HepG2 (cell line): ENCODE measurements around the gene LHFPL6. TPM values are rescaled to one million over a fixed set of nuclear protein-coding genes. Genes with fewer than 3 reads are reported as not detected.

Source experiments
- ATAC-seq: fragments of 200-7000 bp; cut with Tn5 transposase; 3 replicates; pipeline ENCODE4 v1.9.1; 2020; ENCODE audit warnings: mild to moderate bottlenecking, moderate library complexity
- BruUV-seq: library from RNA; stranded (reverse); fragments of 400-500 nt; replicated peaks from 2 replicates; lab custom pipeline; 2021; lab: Mats Ljungman, UMichigan
- CTCF ChIA-PET: fragments of 300-600 bp; formaldehyde crosslinking; extraction: SDS; loops from one replicate; lab custom pipeline; 2021; ENCODE audit warnings: low total read pairs, inconsistent platforms, low intra/inter-chr PET ratio; lab: Yijun Ruan, JAX
- POLR2A ChIA-PET: fragments of 350-600 bp; sonication (Branson Sonifier 250); formaldehyde crosslinking; loops from one replicate; lab custom pipeline; 2020; ENCODE audit warnings: antibody characterized with exemption, inconsistent platforms; lab: Yijun Ruan, JAX
- DNase-seq: peaks from one replicate; pipeline ENCODE4 v3.0.0-alpha.2; 2015; ENCODE audit warnings: low spot score
- FAIRE-seq: peaks from 3 replicates; lab custom pipeline; 2011; peaks lifted over from hg19 to GRCh38; lab: Jason Lieb, UNC
- H2AFZ ChIP-seq: one replicate; pipeline ENCODE4 v1.6.1; 2011; ENCODE audit warnings: low read length, inconsistent platforms
- H3K27ac ChIP-seq: fragments of 300-600 bp; 3 replicates; pipeline ENCODE4 v1.8.0; 2011; ENCODE audit warnings: mixed run types, mild to moderate bottlenecking, mixed read lengths, low read length, inconsistent platforms; ENCODE audit not compliant: insufficient read depth; ENCODE audit errors: extremely low read length
- H3K27me3 ChIP-seq, 2 experiments: fragments of 200-600 bp in 1 of 2; 2 replicates in 1 of 2; 3 replicates in 1 of 2; pipeline versions ENCODE4 v1.6.0 to v1.8.0; 2011; ENCODE audit warnings: low read length in 2 of 2, mild to moderate bottlenecking in 2 of 2, moderate library complexity in 2 of 2, inconsistent platforms in 1 of 2; ENCODE audit not compliant: insufficient read depth in 2 of 2, control insufficient read depth in 1 of 2
- H3K36me3 ChIP-seq, 2 experiments: fragments of 200-600 bp in 1 of 2; replicated peaks in 1 of 2; 2 replicates in 1 of 2; 3 replicates in 1 of 2; pipeline versions ENCODE4 v1.5.1 to v1.8.0; 2011; ENCODE audit warnings: low read length in 2 of 2, inconsistent platforms in 1 of 2; ENCODE audit not compliant: insufficient read depth in 2 of 2, control insufficient read depth in 1 of 2
- H3K4me1 ChIP-seq: 2 replicates; pipeline ENCODE4 v1.5.1; 2012; ENCODE audit warnings: low read length, inconsistent platforms; ENCODE audit not compliant: insufficient read depth
- H3K4me2 ChIP-seq: 2 replicates; pipeline ENCODE4 v1.6.0; 2011; ENCODE audit warnings: low read depth, low read length, inconsistent platforms
- H3K4me3 ChIP-seq, 3 experiments: fragments of 200-600 bp in 1 of 3; sonication (generic), shearing (Covaris generic) in 1 of 3; replicated peaks in 1 of 3; 2 replicates each; pipeline ENCODE4 v1.5.1; 2011 to 2016; ENCODE audit warnings: low read length in 3 of 3, inconsistent platforms in 2 of 3, low read depth in 2 of 3, mild to moderate bottlenecking in 2 of 3, control low read depth in 1 of 3, mixed read lengths in 1 of 3; ENCODE audit not compliant: insufficient read depth in 1 of 3
- H3K79me2 ChIP-seq: one replicate; pipeline ENCODE4 v1.6.1; 2011; ENCODE audit warnings: low read length, inconsistent platforms; ENCODE audit not compliant: insufficient read depth
- H3K9ac ChIP-seq: 2 replicates; pipeline ENCODE4 v1.6.0; 2011; ENCODE audit warnings: mild to moderate bottlenecking, low read depth, low read length, inconsistent platforms; ENCODE audit not compliant: insufficient read depth
- H3K9me3 ChIP-seq: 2 replicates; pipeline ENCODE4 v1.5.1; 2012; ENCODE audit warnings: mild to moderate bottlenecking, low read length
- H4K20me1 ChIP-seq: 2 replicates; pipeline ENCODE4 v1.6.0; 2011; ENCODE audit warnings: inconsistent platforms, mild to moderate bottlenecking, low read length, moderate library complexity; ENCODE audit not compliant: insufficient read depth
- ATF7 ChIP-seq, 2 experiments: fragments of 450-650 bp in 1 of 2; sonication (generic) in 1 of 2; formaldehyde crosslinking in 1 of 2; IDR thresholded peaks; 2 replicates each; pipeline versions ENCODE4 v1.4.0 to v1.6.1; 2016 to 2020; ENCODE audit warnings: antibody characterized with exemption in 1 of 2, mild to moderate bottlenecking in 1 of 2, missing genetic modification reagents in 1 of 2
- CBX2 ChIP-seq, 2 experiments: fragments of 200-600 bp in 1 of 2; sonication (generic); formaldehyde crosslinking in 1 of 2; IDR thresholded peaks; 2 replicates each; pipeline versions ENCODE4 v1.7.0 to v1.8.1; 2018 to 2022; ENCODE audit warnings: low read depth in 2 of 2, low read length in 1 of 2, mild to moderate bottlenecking in 1 of 2, missing genetic modification reagents in 1 of 2
- CC2D1A ChIP-seq: sonication (generic); formaldehyde crosslinking; IDR thresholded peaks from 2 replicates; pipeline ENCODE4 v1.8.1; 2023; ENCODE audit warnings: mild to moderate bottlenecking, missing genetic modification reagents
- EED ChIP-seq: sonication (generic); formaldehyde crosslinking; IDR thresholded peaks from 2 replicates; pipeline ENCODE4 v1.5.0; 2020; ENCODE audit warnings: mild to moderate bottlenecking, missing genetic modification reagents
- FOXA1 ChIP-seq, 2 experiments: fragments of 450-650 bp in 1 of 2; sonication (generic) in 1 of 2; formaldehyde crosslinking in 1 of 2; IDR thresholded peaks; 2 replicates each; pipeline versions ENCODE4 v1.4.0 to v1.6.1; 2016 to 2020; ENCODE audit warnings: missing genetic modification reagents in 1 of 2
- HNF4A ChIP-seq: sonication (generic); formaldehyde crosslinking; IDR thresholded peaks from 2 replicates; pipeline ENCODE4 v1.4.0; 2020; ENCODE audit warnings: missing genetic modification reagents
- KLF9 ChIP-seq: IDR thresholded peaks from 2 replicates; pipeline ENCODE4 v1.6.1; 2016; ENCODE audit warnings: low read depth
- MAX ChIP-seq: IDR thresholded peaks from 2 replicates; pipeline ENCODE4 v1.6.1; 2012; ENCODE audit warnings: inconsistent platforms
- MEIS2 ChIP-seq: sonication (generic); formaldehyde crosslinking; IDR thresholded peaks from 2 replicates; pipeline ENCODE4 v1.9.0; 2021; ENCODE audit warnings: mild to moderate bottlenecking, missing genetic modification reagents
- NPAS2 ChIP-seq: sonication (generic); formaldehyde crosslinking; IDR thresholded peaks from 2 replicates; pipeline ENCODE4 v1.8.0; 2022; ENCODE audit warnings: mild to moderate bottlenecking, missing genetic modification reagents, borderline replicate concordance
- STAT5B ChIP-seq: sonication (generic); formaldehyde crosslinking; IDR thresholded peaks from 2 replicates; pipeline ENCODE4 v1.4.0; 2020; ENCODE audit warnings: missing genetic modification reagents
- ZFP37 ChIP-seq: sonication (generic); formaldehyde crosslinking; IDR thresholded peaks from 2 replicates; pipeline ENCODE4 v1.4.0; 2020; ENCODE audit warnings: missing genetic modification reagents, borderline replicate concordance
- ZMYM2 ChIP-seq: sonication (generic); formaldehyde crosslinking; IDR thresholded peaks from 2 replicates; pipeline ENCODE4 v1.8.0; 2022; ENCODE audit warnings: mild to moderate bottlenecking, missing genetic modification reagents
- ZNF30 ChIP-seq: sonication (generic); formaldehyde crosslinking; IDR thresholded peaks from 2 replicates; pipeline ENCODE4 v1.5.0; 2020; ENCODE audit warnings: mild to moderate bottlenecking, missing genetic modification reagents
- ZNF563 ChIP-seq: sonication (generic); formaldehyde crosslinking; IDR thresholded peaks from 2 replicates; pipeline ENCODE4 v1.8.0; 2022; ENCODE audit warnings: mild to moderate bottlenecking, moderate library complexity, missing genetic modification reagents
- WGBS: methylation state at CpG from one replicate; pipeline ENCODE4 v1.1.6; 2017; ENCODE audit warnings: low lambda C conversion rate; 5-methylcytosine and 5-hydroxymethylcytosine counted together
- in situ Hi-C: cut with HindIII; loops from 2 replicates; pipeline ENCODE4 v1.10.0; 2017; ENCODE audit warnings: low pct_unique_long_range_greater_than_20kb; ENCODE audit not compliant: extremely low pct_ligation_motif_present
- intact Hi-C: fragments of 100-400 bp; cut with micrococcal nuclease; formaldehyde crosslinking; loops from one replicate; pipeline ENCODE4 v1.10.0; 2022; ENCODE audit not compliant: unreplicated experiment
- polyA plus RNA-seq, 8 experiments: library from polyadenylated mRNA; depleted of rRNA in 3 of 8; stranded (reverse) in 7 of 8; unstranded in 1 of 8; fragments of >200 nt; fragmentation: Illumina TruSeq in 4 of 8; extraction: Trizol in 4 of 8; gene quantifications; 2 replicates each; pipeline versions ENCODE4 v1.2.1 to v1.2.3, GENCODE V29; 2011 to 2016; ENCODE audit warnings: low read depth in 4 of 8, missing spikeins in 1 of 8, mixed read lengths in 1 of 8; ENCODE audit not compliant: insufficient read depth in 1 of 8
- total RNA-seq, 5 experiments: library from RNA; depleted of rRNA; stranded (reverse); fragments of >200 nt; fragmentation: Illumina TruSeq; extraction: Trizol; gene quantifications; 2 replicates each; pipeline ENCODE4 v1.2.3, GENCODE V29; 2016; ENCODE audit warnings: low read depth in 1 of 5
- TF ChIP-seq, protein P1 (sequence below): sonication (generic); formaldehyde crosslinking; IDR thresholded peaks from 2 replicates; pipeline ENCODE4 v1.4.0; 2020; ENCODE audit warnings: mild to moderate bottlenecking, missing genetic modification reagents
- TF ChIP-seq, protein P2 (sequence below): sonication (generic); formaldehyde crosslinking; IDR thresholded peaks from 2 replicates; pipeline ENCODE4 v1.5.1; 2020; ENCODE audit warnings: missing genetic modification reagents, mild to moderate bottlenecking, borderline replicate concordance
- TF ChIP-seq, protein P3 (sequence below): sonication (generic); formaldehyde crosslinking; IDR thresholded peaks from 2 replicates; pipeline ENCODE4 v1.5.0; 2020; ENCODE audit warnings: mild to moderate bottlenecking, missing genetic modification reagents, moderate library complexity

The LHFPL6 gene
- total and polyA plus RNA-seq, 2 of the 13 experiments (the other 11 are each of a cell fraction or from before 2014, with no cell fraction given) = not detected

- Histone ChIP-seq H3K27me3 (no peaks in the 10 kb centered on the region), H3K36me3 (no peaks in the 10 kb centered on the region), H3K9ac (no peak overlapping the region), H3K27ac (no peak overlapping the region), H3K4me2 (no peak overlapping the region), H3K9me3 (no peaks in the 10 kb centered on the region), H4K20me1 (no peaks in the 10 kb centered on the region), H3K4me1 (no peaks in the 10 kb centered on the region), H2AFZ (no peak overlapping the region), H3K4me3 (no peak overlapping the region), H3K79me2 (no peaks in the 10 kb centered on the region)
- TF ChIP-seq, protein P1, sequence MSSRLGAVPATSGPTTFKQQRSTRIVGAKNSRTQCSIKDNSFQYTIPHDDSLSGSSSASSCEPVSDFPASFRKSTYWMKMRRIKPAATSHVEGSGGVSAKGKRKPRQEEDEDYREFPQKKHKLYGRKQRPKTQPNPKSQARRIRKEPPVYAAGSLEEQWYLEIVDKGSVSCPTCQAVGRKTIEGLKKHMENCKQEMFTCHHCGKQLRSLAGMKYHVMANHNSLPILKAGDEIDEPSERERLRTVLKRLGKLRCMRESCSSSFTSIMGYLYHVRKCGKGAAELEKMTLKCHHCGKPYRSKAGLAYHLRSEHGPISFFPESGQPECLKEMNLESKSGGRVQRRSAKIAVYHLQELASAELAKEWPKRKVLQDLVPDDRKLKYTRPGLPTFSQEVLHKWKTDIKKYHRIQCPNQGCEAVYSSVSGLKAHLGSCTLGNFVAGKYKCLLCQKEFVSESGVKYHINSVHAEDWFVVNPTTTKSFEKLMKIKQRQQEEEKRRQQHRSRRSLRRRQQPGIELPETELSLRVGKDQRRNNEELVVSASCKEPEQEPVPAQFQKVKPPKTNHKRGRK (CRISPR knock-in tag) = no peak
- TF ChIP-seq FOXA1 (IDR thresholded peaks at IDR 0.05) (no peak), FOXA1 (CRISPR knock-in tag; IDR thresholded peaks at IDR 0.05) (no peak), ATF7 (IDR thresholded peaks at IDR 0.05) (no peak), ATF7 (CRISPR knock-in tag; IDR thresholded peaks at IDR 0.05) (no peak), STAT5B (CRISPR knock-in tag) (no peak), MAX (no peak), ZNF563 (CRISPR knock-in tag) (no peak), HNF4A (CRISPR knock-in tag) (no peak), NPAS2 (CRISPR knock-in tag) (no peak), ZNF30 (CRISPR knock-in tag) (no peak), CBX2 (IDR thresholded peaks at IDR 0.05; ENCODE audit: low read depth, low read length) (no peak), CBX2 (CRISPR knock-in tag; IDR thresholded peaks at IDR 0.05; ENCODE audit: low read depth) (no peak), KLF9 (CRISPR knock-in tag) (no peak), ZMYM2 (CRISPR knock-in tag) (no peak), CC2D1A (CRISPR knock-in tag) (no peak), EED (CRISPR knock-in tag) (no peak), ZFP37 (CRISPR knock-in tag) (no peak), MEIS2 (CRISPR knock-in tag) (no peak)
- TF ChIP-seq, protein P2, sequence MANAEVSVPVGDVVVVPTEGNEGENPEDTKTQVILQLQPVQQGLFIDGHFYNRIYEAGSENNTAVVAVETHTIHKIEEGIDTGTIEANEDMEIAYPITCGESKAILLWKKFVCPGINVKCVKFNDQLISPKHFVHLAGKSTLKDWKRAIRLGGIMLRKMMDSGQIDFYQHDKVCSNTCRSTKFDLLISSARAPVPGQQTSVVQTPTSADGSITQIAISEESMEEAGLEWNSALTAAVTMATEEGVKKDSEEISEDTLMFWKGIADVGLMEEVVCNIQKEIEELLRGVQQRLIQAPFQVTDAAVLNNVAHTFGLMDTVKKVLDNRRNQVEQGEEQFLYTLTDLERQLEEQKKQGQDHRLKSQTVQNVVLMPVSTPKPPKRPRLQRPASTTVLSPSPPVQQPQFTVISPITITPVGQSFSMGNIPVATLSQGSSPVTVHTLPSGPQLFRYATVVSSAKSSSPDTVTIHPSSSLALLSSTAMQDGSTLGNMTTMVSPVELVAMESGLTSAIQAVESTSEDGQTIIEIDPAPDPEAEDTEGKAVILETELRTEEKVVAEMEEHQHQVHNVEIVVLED (CRISPR knock-in tag) = no peak
- TF ChIP-seq, protein P3, sequence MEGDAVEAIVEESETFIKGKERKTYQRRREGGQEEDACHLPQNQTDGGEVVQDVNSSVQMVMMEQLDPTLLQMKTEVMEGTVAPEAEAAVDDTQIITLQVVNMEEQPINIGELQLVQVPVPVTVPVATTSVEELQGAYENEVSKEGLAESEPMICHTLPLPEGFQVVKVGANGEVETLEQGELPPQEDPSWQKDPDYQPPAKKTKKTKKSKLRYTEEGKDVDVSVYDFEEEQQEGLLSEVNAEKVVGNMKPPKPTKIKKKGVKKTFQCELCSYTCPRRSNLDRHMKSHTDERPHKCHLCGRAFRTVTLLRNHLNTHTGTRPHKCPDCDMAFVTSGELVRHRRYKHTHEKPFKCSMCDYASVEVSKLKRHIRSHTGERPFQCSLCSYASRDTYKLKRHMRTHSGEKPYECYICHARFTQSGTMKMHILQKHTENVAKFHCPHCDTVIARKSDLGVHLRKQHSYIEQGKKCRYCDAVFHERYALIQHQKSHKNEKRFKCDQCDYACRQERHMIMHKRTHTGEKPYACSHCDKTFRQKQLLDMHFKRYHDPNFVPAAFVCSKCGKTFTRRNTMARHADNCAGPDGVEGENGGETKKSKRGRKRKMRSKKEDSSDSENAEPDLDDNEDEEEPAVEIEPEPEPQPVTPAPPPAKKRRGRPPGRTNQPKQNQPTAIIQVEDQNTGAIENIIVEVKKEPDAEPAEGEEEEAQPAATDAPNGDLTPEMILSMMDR (CRISPR knock-in tag) = no peak
- FAIRE-seq (no peak), ATAC-seq (no peak), DNase-seq (no peak)
- POLR2A ChIA-PET = no interaction called here
- intact Hi-C loops = no loop called here
- CTCF ChIA-PET = no interaction called here
- in situ Hi-C loops = no loop called here
- 24% methylated on average over 7 of the region's 7 CpGs for WGBS
- BruUV-seq = no TSS peak
These were observed 96.2 kb downstream of the LHFPL6 start for GRCh38 chr13:39506559-39507390.
